Trophoblast cell (in vitro differentiated cells and primary cell): ENCODE data around the gene UACA.
"Not testable (repeated sequence)": the region's sequence is repeated elsewhere in the genome, so short reads cannot be mapped to it uniquely, and the experiment has no call there.

Source experiments
- DNase-seq, 2 donors: peaks; one replicate each; pipeline ENCODE4 v3.0.0-alpha.2; 2016
- H2AFZ ChIP-seq: 2 replicates; pipeline ENCODE4 v1.6.1; 2013; ENCODE audit warnings: low read length, moderate library complexity, mild to moderate bottlenecking; ENCODE audit not compliant: insufficient read depth, poor library complexity
- H2AK5ac ChIP-seq: 2 replicates; pipeline ENCODE4 v1.6.1; 2013; ENCODE audit warnings: mild to moderate bottlenecking, low read length
- H2BK120ac ChIP-seq: 2 replicates; pipeline ENCODE4 v1.6.1; 2013; ENCODE audit warnings: low read length, mild to moderate bottlenecking, moderate library complexity; ENCODE audit not compliant: insufficient read depth, poor library complexity
- H2BK12ac ChIP-seq: 2 replicates; pipeline ENCODE4 v1.6.1; 2013; ENCODE audit warnings: mild to moderate bottlenecking, low read length, moderate library complexity
- H2BK5ac ChIP-seq: 2 replicates; pipeline ENCODE4 v1.6.1; 2013; ENCODE audit warnings: low read length, low read depth, moderate library complexity, mild to moderate bottlenecking; ENCODE audit not compliant: poor library complexity
- H3K14ac ChIP-seq: 2 replicates; pipeline ENCODE4 v1.6.1; 2013; ENCODE audit warnings: mild to moderate bottlenecking, low read length
- H3K18ac ChIP-seq: 2 replicates; pipeline ENCODE4 v1.6.1; 2013; ENCODE audit warnings: mild to moderate bottlenecking, low read length
- H3K23ac ChIP-seq: 2 replicates; pipeline ENCODE4 v1.6.1; 2013; ENCODE audit warnings: low read length
- H3K27ac ChIP-seq: 2 replicates; pipeline ENCODE4 v1.5.1; 2013; ENCODE audit warnings: low read depth, mild to moderate bottlenecking, inconsistent platforms, low read length, moderate library complexity
- H3K27me3 ChIP-seq: 2 replicates; pipeline ENCODE4 v1.6.1; 2013; ENCODE audit warnings: inconsistent platforms, mild to moderate bottlenecking, low read length, moderate library complexity; ENCODE audit not compliant: insufficient read depth
- H3K36me3 ChIP-seq, 2 experiments: 1 replicate in 1 of 2; 2 replicates in 1 of 2; pipeline ENCODE4 v1.6.1; 2013; ENCODE audit warnings: low read length in 2 of 2, mild to moderate bottlenecking in 2 of 2, moderate library complexity in 1 of 2; ENCODE audit not compliant: insufficient read depth in 2 of 2, control insufficient read depth in 1 of 2
- H3K4ac ChIP-seq: 2 replicates; pipeline ENCODE4 v1.6.1; 2013; ENCODE audit warnings: low read depth, mild to moderate bottlenecking, low read length, moderate library complexity
- H3K4me1 ChIP-seq, 2 experiments: 1 replicate in 1 of 2; 2 replicates in 1 of 2; pipeline ENCODE4 v1.6.1; 2013; ENCODE audit warnings: low read length in 2 of 2, mild to moderate bottlenecking in 2 of 2, moderate library complexity in 1 of 2; ENCODE audit not compliant: insufficient read depth in 2 of 2, control insufficient read depth in 1 of 2
- H3K4me2 ChIP-seq: 2 replicates; pipeline ENCODE4 v1.6.1; 2013; ENCODE audit warnings: inconsistent platforms, mild to moderate bottlenecking, low read length, moderate library complexity
- H3K4me3 ChIP-seq: 2 replicates; pipeline ENCODE4 v1.5.1; 2013; ENCODE audit warnings: mild to moderate bottlenecking, low read depth, low read length, inconsistent platforms
- H3K79me1 ChIP-seq: one replicate; pipeline ENCODE4 v1.6.1; 2013; ENCODE audit warnings: low read length
- H3K79me2 ChIP-seq: 2 replicates; pipeline ENCODE4 v1.6.1; 2013; ENCODE audit warnings: low read length, mild to moderate bottlenecking; ENCODE audit not compliant: control insufficient read depth, insufficient read depth, poor library complexity
- H3K9ac ChIP-seq: 2 replicates; pipeline ENCODE4 v1.6.1; 2013; ENCODE audit warnings: mild to moderate bottlenecking, low read length
- H3K9me3 ChIP-seq: 2 replicates; pipeline ENCODE4 v1.6.1; 2013; ENCODE audit warnings: low read depth, mild to moderate bottlenecking, control low read depth, inconsistent platforms, low read length; ENCODE audit not compliant: insufficient read depth
- H4K12ac ChIP-seq: 2 replicates; pipeline ENCODE4 v1.6.1; 2013; ENCODE audit warnings: low read depth, mild to moderate bottlenecking, low read length, moderate library complexity
- H4K8ac ChIP-seq: 2 replicates; pipeline ENCODE4 v1.6.1; 2013; ENCODE audit warnings: low read depth, mild to moderate bottlenecking, low read length, moderate library complexity
- H4K91ac ChIP-seq: one replicate; pipeline ENCODE4 v1.6.1; 2013; ENCODE audit warnings: low read depth, mild to moderate bottlenecking, low read length, moderate library complexity
- WGBS: extraction: QIAGEN DNeasy Blood & Tissue Kit; methylation state at CpG from one replicate; pipeline ENCODE4 v1.1.7; 2013; ENCODE audit warnings: missing lambda C conversion rate; ENCODE audit not compliant: insufficient read length, insufficient coverage; ENCODE audit errors: extremely low coverage; 5-methylcytosine and 5-hydroxymethylcytosine counted together

UACA gene

GRCh38 chr15:70804388-70804787 lies 41.0 kb upstream of the UACA start:
- not testable (repeated sequence) for H3K4me1 ChIP-seq, H3K4me3 ChIP-seq, H3K18ac ChIP-seq, H2BK5ac ChIP-seq, H2BK12ac ChIP-seq, H3K4ac ChIP-seq, H4K91ac ChIP-seq, H3K9ac ChIP-seq, H3K4me2 ChIP-seq, H3K79me1 ChIP-seq, H4K12ac ChIP-seq, H2BK120ac ChIP-seq, DNase-seq, H2AK5ac ChIP-seq, H3K79me2 ChIP-seq, H3K9me3 ChIP-seq, H3K27me3 ChIP-seq, H2AFZ ChIP-seq, H4K8ac ChIP-seq, H3K14ac ChIP-seq, H3K27ac ChIP-seq, H3K36me3 ChIP-seq, H3K23ac ChIP-seq
- no CpG with 5 or more reads among the region's 9 CpGs for WGBS

GRCh38 chr15:70802629-70803028 lies 39.3 kb upstream of the UACA start:
- no peak overlapping the region for H4K8ac ChIP-seq

GRCh38 chr15:70801109-70801508 lies 37.8 kb upstream of the UACA start:
- Histone ChIP-seq H3K4me1 (peaks cover 3 to 4% of the 10 kb centered on the region in 2 experiments), H4K12ac (no peak overlapping the region), H3K27ac (no peak overlapping the region), H3K36me3 (no peaks in the 10 kb centered on the region), H3K23ac (no peak overlapping the region), H3K27me3 (no peaks in the 10 kb centered on the region), H3K18ac (no peak overlapping the region), H2BK12ac (peak overlapping the region; percentile 63), H3K4ac (no peak overlapping the region), H4K8ac (no peak overlapping the region), H3K9ac (no peak overlapping the region), H3K4me2 (no peak overlapping the region), H2BK5ac (no peak overlapping the region), H3K79me1 (no peaks in the 10 kb centered on the region), H2BK120ac (no peak overlapping the region), H4K91ac (no peak overlapping the region), H3K4me3 (no peak overlapping the region), H3K9me3 (no peaks in the 10 kb centered on the region), H3K14ac (no peak overlapping the region), H2AK5ac (no peak overlapping the region), H2AFZ (no peak overlapping the region), H3K79me2 (no peaks in the 10 kb centered on the region)
- DNase-seq, result no peak
- WGBS, result no CpG with 5 or more reads among the region's 5 CpGs

More at GRCh38 chr15:70802629-70803028, 39.3 kb upstream of the UACA start:
- Histone ChIP-seq H3K9ac (no peak overlapping the region), H2AFZ (no peak overlapping the region), H3K9me3 (no peaks in the 10 kb centered on the region), H2BK12ac (no peak overlapping the region), H3K14ac (no peak overlapping the region), H3K4me2 (no peak overlapping the region), H3K27me3 (no peaks in the 10 kb centered on the region), H3K4ac (no peak overlapping the region), H2BK5ac (no peak overlapping the region), H3K79me2 (no peaks in the 10 kb centered on the region), H4K12ac (no peak overlapping the region), H2BK120ac (no peak overlapping the region), H2AK5ac (no peak overlapping the region), H3K4me3 (no peak overlapping the region), H4K91ac (no peak overlapping the region), H3K36me3 (no peaks in the 10 kb centered on the region), H3K27ac (no peak overlapping the region), H3K18ac (no peak overlapping the region), H3K79me1 (no peaks in the 10 kb centered on the region), H3K23ac (no peak overlapping the region), H3K4me1 (peaks cover 3 to 4% of the 10 kb centered on the region in 2 experiments)
- DNase-seq, result no peak
- WGBS, result no CpG with 5 or more reads among the region's 4 CpGs

GRCh38 chr15:70799667-70800450 lies 36.5 kb upstream of the UACA start:
- H3K14ac ChIP-seq, result no peak overlapping the region
- H3K4ac ChIP-seq, result no peak overlapping the region
- peaks cover 3 to 4% of the 10 kb centered on the region in 2 experiments for H3K4me1 ChIP-seq
- H3K4me3 ChIP-seq, result no peak overlapping the region
- H2BK12ac ChIP-seq, result no peak overlapping the region
- no peaks in the 10 kb centered on the region for H3K27me3 ChIP-seq
- H4K8ac ChIP-seq, result no peak overlapping the region
- no peaks in the 10 kb centered on the region for H3K79me1 ChIP-seq
- H2AK5ac ChIP-seq, result no peak overlapping the region
- no peak overlapping the region for H4K12ac ChIP-seq
- no peak overlapping the region for H3K9ac ChIP-seq
- no peaks in the 10 kb centered on the region for H3K79me2 ChIP-seq
- H2BK120ac ChIP-seq, result no peak overlapping the region
- WGBS, result no CpG with 5 or more reads among the region's 9 CpGs
- H3K18ac ChIP-seq, result no peak overlapping the region
- no peak overlapping the region for H3K23ac ChIP-seq
- no peak for DNase-seq
- no peak overlapping the region for H4K91ac ChIP-seq
- H3K27ac ChIP-seq, result no peak overlapping the region
- no peak overlapping the region for H3K4me2 ChIP-seq
- no peak overlapping the region for H2AFZ ChIP-seq
- no peak overlapping the region for H2BK5ac ChIP-seq
- no peaks in the 10 kb centered on the region for H3K36me3 ChIP-seq
- H3K9me3 ChIP-seq, result no peaks in the 10 kb centered on the region
